ENCODE measurements around the gene MLN. TPM values are rescaled to one million over a fixed set of nuclear protein-coding genes. Genes with fewer than 3 reads are reported as not detected.

The MLN gene
- total RNA-seq, 3 donors from 2014 or later: not detected

- Mint-ChIP-seq H3K4me3 (no peak overlapping the region), H3K9me3 (no peaks in the 10 kb centered on the region), H3K36me3 (ENCODE audit: insufficient read depth) (no peaks in the 10 kb centered on the region), H3K4me1 (ENCODE audit: low read depth) (no peaks in the 10 kb centered on the region), H3K27me3 (ENCODE audit: low read depth) (peaks cover under 1% of the 10 kb centered on the region)
- no peak for ATAC-seq
- DNase-seq: no peak
These were observed 46.7 kb downstream of the MLN start for GRCh38 chr6:33757113-33757512.

- no peak for ATAC-seq
These were observed 47.4 kb downstream of the MLN start for GRCh38 chr6:33756211-33756954.

GRCh38 chr6:33755070-33755869 lies 48.5 kb downstream of the MLN start:
- no peak for DNase-seq
- Mint-ChIP-seq H3K4me3 (no peak overlapping the region), H3K9me3 (no peaks in the 10 kb centered on the region), H3K36me3 (ENCODE audit: insufficient read depth) (no peaks in the 10 kb centered on the region), H3K4me1 (ENCODE audit: low read depth) (no peaks in the 10 kb centered on the region), H3K27me3 (ENCODE audit: low read depth) (no peaks in the 10 kb centered on the region)
- ATAC-seq: no peak

More at GRCh38 chr6:33756211-33756954, 47.4 kb downstream of the MLN start:
- no peaks in the 10 kb centered on the region for H3K36me3 Mint-ChIP-seq (ENCODE audit: insufficient read depth)
- no peak overlapping the region for H3K4me3 Mint-ChIP-seq
- no peaks in the 10 kb centered on the region for H3K9me3 Mint-ChIP-seq
- no peak for DNase-seq
- H3K27me3 Mint-ChIP-seq (ENCODE audit: low read depth): no peaks in the 10 kb centered on the region
- no peaks in the 10 kb centered on the region for H3K4me1 Mint-ChIP-seq (ENCODE audit: low read depth)

- no peaks in the 10 kb centered on the region for H3K9me3 Mint-ChIP-seq
- no peak overlapping the region for H3K4me3 Mint-ChIP-seq
- no peaks in the 10 kb centered on the region for H3K27me3 Mint-ChIP-seq (ENCODE audit: low read depth)
- no peak for ATAC-seq
- H3K36me3 Mint-ChIP-seq (ENCODE audit: insufficient read depth): no peaks in the 10 kb centered on the region
- no peak for DNase-seq
- H3K4me1 Mint-ChIP-seq (ENCODE audit: low read depth): no peaks in the 10 kb centered on the region
These were observed 49.6 kb downstream of the MLN start for GRCh38 chr6:33754222-33754621.

- H3K27me3 Mint-ChIP-seq (ENCODE audit: low read depth): no peaks in the 10 kb centered on the region
- H3K36me3 Mint-ChIP-seq (ENCODE audit: insufficient read depth): no peaks in the 10 kb centered on the region
- ATAC-seq: no peak
- no peak overlapping the region for H3K4me3 Mint-ChIP-seq
- no peaks in the 10 kb centered on the region for H3K9me3 Mint-ChIP-seq
- DNase-seq: no peak
- no peaks in the 10 kb centered on the region for H3K4me1 Mint-ChIP-seq (ENCODE audit: low read depth)
These were observed 51.2 kb downstream of the MLN start for GRCh38 chr6:33752646-33753015.

GRCh38 chr6:33751771-33752645 lies 51.8 kb downstream of the MLN start:
- H3K4me3 Mint-ChIP-seq: no peak overlapping the region
- no peak for DNase-seq
- no peaks in the 10 kb centered on the region for H3K9me3 Mint-ChIP-seq
- H3K4me1 Mint-ChIP-seq (ENCODE audit: low read depth): no peaks in the 10 kb centered on the region
- no peak for ATAC-seq
- H3K27me3 Mint-ChIP-seq (ENCODE audit: low read depth): peaks cover 3% of the 10 kb centered on the region
- H3K36me3 Mint-ChIP-seq (ENCODE audit: insufficient read depth): no peaks in the 10 kb centered on the region

GRCh38 chr6:33750244-33750991 lies 53.4 kb downstream of the MLN start:
- no peak overlapping the region for H3K4me3 Mint-ChIP-seq
- no peaks in the 10 kb centered on the region for H3K36me3 Mint-ChIP-seq (ENCODE audit: insufficient read depth)
- ATAC-seq: no peak
- no peak for DNase-seq
- no peaks in the 10 kb centered on the region for H3K9me3 Mint-ChIP-seq
- peaks cover 3% of the 10 kb centered on the region for H3K27me3 Mint-ChIP-seq (ENCODE audit: low read depth)
- no peaks in the 10 kb centered on the region for H3K4me1 Mint-ChIP-seq (ENCODE audit: low read depth)

- ATAC-seq (no peak), DNase-seq (no peak)
- no peaks in the 10 kb centered on the region for H3K9me3 Mint-ChIP-seq
- H3K4me3 Mint-ChIP-seq: no peak overlapping the region
- peaks cover under 1% of the 10 kb centered on the region for H3K4me1 Mint-ChIP-seq (ENCODE audit: low read depth)
- H3K27me3 Mint-ChIP-seq (ENCODE audit: low read depth): peaks cover 3% of the 10 kb centered on the region
- H3K36me3 Mint-ChIP-seq (ENCODE audit: insufficient read depth): no peaks in the 10 kb centered on the region
These were observed 54.4 kb downstream of the MLN start for GRCh38 chr6:33749401-33749800.

- Mint-ChIP-seq H3K36me3 (ENCODE audit: insufficient read depth) (no peaks in the 10 kb centered on the region), H3K4me1 (ENCODE audit: low read depth) (peaks cover 4% of the 10 kb centered on the region), H3K27me3 (ENCODE audit: low read depth) (peaks cover 3% of the 10 kb centered on the region), H3K4me3 (no peak overlapping the region), H3K9me3 (no peaks in the 10 kb centered on the region)
- ATAC-seq: no peak
- no peak for DNase-seq
These were observed 55.0 kb downstream of the MLN start for GRCh38 chr6:33748841-33749240.

- no peak for ATAC-seq
- Mint-ChIP-seq H3K4me3 (no peak overlapping the region), H3K27me3 (ENCODE audit: low read depth) (peaks cover 5% of the 10 kb centered on the region)
These were observed 56.0 kb downstream of the MLN start for GRCh38 chr6:33747823-33748222.

GRCh38 chr6:33746651-33747100 lies 57.1 kb downstream of the MLN start, which contains the start of gene IP6K3:
Gene IP6K3, minus strand, starts transcription at chr6:33746905. Its CDS starts 11,429 bp downstream, at chr6:33735476.
- peaks cover 4% of the 10 kb centered on the region for H3K4me1 Mint-ChIP-seq (ENCODE audit: low read depth)
- ATAC-seq: no peak
- no peaks in the 10 kb centered on the region for H3K36me3 Mint-ChIP-seq (ENCODE audit: insufficient read depth)
- DNase-seq: no peak
- H3K4me3 Mint-ChIP-seq: no peak within 1 kb of the TSS
- no peaks in the 10 kb centered on the region for H3K9me3 Mint-ChIP-seq
- H3K27me3 Mint-ChIP-seq (ENCODE audit: low read depth): peaks cover 10% of the 10 kb centered on the region

More at GRCh38 chr6:33747823-33748222, 56.0 kb downstream of the MLN start:
- Mint-ChIP-seq H3K36me3 (ENCODE audit: insufficient read depth) (no peaks in the 10 kb centered on the region), H3K9me3 (no peaks in the 10 kb centered on the region), H3K4me1 (ENCODE audit: low read depth) (peaks cover 4% of the 10 kb centered on the region)
- no peak for DNase-seq

GRCh38 chr6:33746036-33746600 lies 57.7 kb downstream of the MLN start:
- no peak overlapping the region for H3K4me3 Mint-ChIP-seq
- no peaks in the 10 kb centered on the region for H3K36me3 Mint-ChIP-seq (ENCODE audit: insufficient read depth)
- no peak for ATAC-seq
- H3K27me3 Mint-ChIP-seq (ENCODE audit: low read depth): peaks cover 10% of the 10 kb centered on the region
- DNase-seq: no peak
- H3K9me3 Mint-ChIP-seq: no peaks in the 10 kb centered on the region
- peaks cover 4% of the 10 kb centered on the region for H3K4me1 Mint-ChIP-seq (ENCODE audit: low read depth)

- peaks cover 4% of the 10 kb centered on the region for H3K4me1 Mint-ChIP-seq (ENCODE audit: low read depth)
- ATAC-seq: no peak
- no peaks in the 10 kb centered on the region for H3K9me3 Mint-ChIP-seq
- peaks cover 10% of the 10 kb centered on the region for H3K27me3 Mint-ChIP-seq (ENCODE audit: low read depth)
- H3K4me3 Mint-ChIP-seq: no peak overlapping the region
- DNase-seq: no peak
- no peaks in the 10 kb centered on the region for H3K36me3 Mint-ChIP-seq (ENCODE audit: insufficient read depth)
These were observed 58.3 kb downstream of the MLN start for GRCh38 chr6:33745548-33745947.

Measured in activated T-cell treated with anti-CD3 and anti-CD28 coated beads, Interleukin-2, amount 50 U/mL, for 4 hours (primary cell).